ENCODE data around the gene GPATCH1.
"Not testable (repeated sequence)": the region's sequence is repeated elsewhere in the genome, so short reads cannot be mapped to it uniquely, and the experiment has no call there.

Gene GPATCH1, protein sequence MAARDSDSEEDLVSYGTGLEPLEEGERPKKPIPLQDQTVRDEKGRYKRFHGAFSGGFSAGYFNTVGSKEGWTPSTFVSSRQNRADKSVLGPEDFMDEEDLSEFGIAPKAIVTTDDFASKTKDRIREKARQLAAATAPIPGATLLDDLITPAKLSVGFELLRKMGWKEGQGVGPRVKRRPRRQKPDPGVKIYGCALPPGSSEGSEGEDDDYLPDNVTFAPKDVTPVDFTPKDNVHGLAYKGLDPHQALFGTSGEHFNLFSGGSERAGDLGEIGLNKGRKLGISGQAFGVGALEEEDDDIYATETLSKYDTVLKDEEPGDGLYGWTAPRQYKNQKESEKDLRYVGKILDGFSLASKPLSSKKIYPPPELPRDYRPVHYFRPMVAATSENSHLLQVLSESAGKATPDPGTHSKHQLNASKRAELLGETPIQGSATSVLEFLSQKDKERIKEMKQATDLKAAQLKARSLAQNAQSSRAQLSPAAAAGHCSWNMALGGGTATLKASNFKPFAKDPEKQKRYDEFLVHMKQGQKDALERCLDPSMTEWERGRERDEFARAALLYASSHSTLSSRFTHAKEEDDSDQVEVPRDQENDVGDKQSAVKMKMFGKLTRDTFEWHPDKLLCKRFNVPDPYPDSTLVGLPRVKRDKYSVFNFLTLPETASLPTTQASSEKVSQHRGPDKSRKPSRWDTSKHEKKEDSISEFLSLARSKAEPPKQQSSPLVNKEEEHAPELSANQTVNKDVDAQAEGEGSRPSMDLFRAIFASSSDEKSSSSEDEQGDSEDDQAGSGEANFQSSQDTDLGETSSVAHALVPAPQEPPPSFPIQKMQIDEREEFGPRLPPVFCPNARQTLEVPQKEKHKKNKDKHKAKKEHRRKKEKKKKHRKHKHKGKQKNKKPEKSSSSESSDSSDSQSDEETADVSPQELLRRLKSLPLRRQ

DNA sequence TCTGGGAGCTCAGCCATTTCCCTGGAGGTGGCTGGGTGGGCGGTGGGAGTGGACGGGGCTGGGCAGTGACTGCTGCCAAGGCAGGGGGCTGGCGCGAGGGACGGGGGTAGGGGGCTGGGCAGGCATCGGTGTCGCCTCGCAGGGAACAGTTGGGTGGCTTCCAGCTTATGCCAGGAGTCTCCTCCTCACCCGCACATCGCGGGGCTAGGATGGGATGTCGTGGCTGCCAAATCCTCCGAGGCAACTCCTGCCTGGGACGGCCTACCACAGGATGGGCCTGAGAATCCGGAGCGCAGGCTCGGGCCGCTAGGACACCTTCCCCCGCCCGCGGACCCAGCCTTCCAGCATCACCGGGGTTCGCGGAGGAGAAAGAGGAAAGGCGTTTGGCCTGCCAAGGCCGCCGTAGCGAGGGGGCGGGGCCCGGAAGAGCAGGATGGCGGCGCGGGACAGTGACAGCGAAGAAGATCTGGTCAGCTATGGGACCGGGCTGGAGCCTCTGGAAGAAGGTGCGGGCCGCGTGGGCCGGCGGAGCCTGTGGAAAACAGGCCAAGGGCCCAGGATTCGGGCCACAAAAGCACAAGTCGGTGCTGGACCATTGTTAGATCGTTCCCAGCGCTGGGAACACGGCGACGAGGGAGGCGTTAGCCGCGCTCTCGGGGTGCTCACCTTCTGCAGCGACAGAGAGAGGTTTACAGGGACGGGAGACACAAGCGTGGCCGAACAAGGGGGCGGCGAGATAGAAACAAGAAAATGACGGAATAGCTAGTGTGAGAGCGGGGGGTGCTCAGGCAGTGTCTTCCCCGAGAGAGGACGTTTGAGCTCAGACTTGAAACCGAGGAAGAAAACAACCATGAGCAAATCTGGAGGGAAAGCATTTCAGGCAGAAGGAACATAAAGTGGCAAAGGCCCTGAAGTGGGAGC lies at the start of gene GPATCH1:
TSS of gene GPATCH1 (plus strand) at position 421 of the 921 bp plus-strand sequence. CDS start at position 434, 13 bp downstream.
- Histone ChIP-seq H3K27ac (no peak within 1 kb of the TSS; the same call in 1 of the 2 replicates), H3K9ac (ENCODE audit: insufficient read length) (peak within 1 kb of the TSS; percentile 94), H3K9me3 (ENCODE audit: low read depth, low read length) (no peaks in the 10 kb centered on the region), H3K36me3 (ENCODE audit: insufficient read depth, low read length) (no peaks in the 10 kb centered on the region), H3K4me3 (peak within 1 kb of the TSS; percentile 92)
- no peak for DNase-seq (ENCODE audit: low read depth, low spot score)
- no peak for TF ChIP-seq FOXP2 (optimal IDR thresholded peaks at IDR 0.05; ENCODE audit: control extremely low read depth, extremely low read length, insufficient read depth)
- peak; percentile 87 for TF ChIP-seq POLR2AphosphoS5 (IDR thresholded peaks at IDR 0.05; ENCODE audit: borderline replicate concordance, low read depth, low read length)

DNA sequence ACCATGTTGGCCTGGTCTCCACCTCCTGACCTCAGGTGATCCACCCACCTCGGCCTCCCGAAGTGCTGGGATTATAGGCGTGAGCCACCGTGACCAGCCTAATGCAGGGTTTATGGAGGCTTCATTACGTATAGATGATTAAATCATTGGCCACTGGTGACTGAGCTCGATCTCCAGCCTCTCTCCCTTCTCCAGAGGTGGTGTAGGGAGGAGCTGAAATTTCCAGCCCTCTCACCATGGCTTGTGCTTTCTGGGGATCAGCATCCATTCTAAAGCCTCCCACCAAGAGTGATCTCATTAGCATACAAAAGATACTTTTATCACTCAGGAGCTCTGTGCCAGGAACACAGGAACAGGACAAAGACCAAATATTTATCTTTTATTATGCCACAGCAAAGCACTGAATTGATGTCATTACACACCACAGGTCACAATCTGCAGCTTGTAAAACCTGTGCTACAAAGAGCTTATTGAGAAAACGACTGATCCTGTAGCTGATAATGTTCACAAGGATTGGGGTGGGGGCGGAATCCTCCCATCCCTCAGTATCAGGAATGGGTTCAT lies 48.7 kb upstream of the GPATCH1 start:
- no peak overlapping the region for H3K27ac ChIP-seq
- H3K36me3 ChIP-seq (ENCODE audit: insufficient read depth, low read length), result peaks cover 9% of the 10 kb centered on the region; the same call in 1 of the 2 replicates
- H3K9me3 ChIP-seq (ENCODE audit: low read depth, low read length), result no peaks in the 10 kb centered on the region
- no peak for TF ChIP-seq EZH2 (IDR thresholded peaks at IDR 0.05)
- no peak for TF ChIP-seq FOXP2 (optimal IDR thresholded peaks at IDR 0.05; ENCODE audit: control extremely low read depth, extremely low read length, insufficient read depth)
- TF ChIP-seq POLR2AphosphoS5 (IDR thresholded peaks at IDR 0.05; ENCODE audit: borderline replicate concordance, low read depth, low read length), result no peak
- no peak overlapping the region for H3K4me3 ChIP-seq
- DNase-seq (ENCODE audit: low read depth, low spot score), result no peak
- H3K9ac ChIP-seq (ENCODE audit: insufficient read length), result no peak overlapping the region

DNA sequence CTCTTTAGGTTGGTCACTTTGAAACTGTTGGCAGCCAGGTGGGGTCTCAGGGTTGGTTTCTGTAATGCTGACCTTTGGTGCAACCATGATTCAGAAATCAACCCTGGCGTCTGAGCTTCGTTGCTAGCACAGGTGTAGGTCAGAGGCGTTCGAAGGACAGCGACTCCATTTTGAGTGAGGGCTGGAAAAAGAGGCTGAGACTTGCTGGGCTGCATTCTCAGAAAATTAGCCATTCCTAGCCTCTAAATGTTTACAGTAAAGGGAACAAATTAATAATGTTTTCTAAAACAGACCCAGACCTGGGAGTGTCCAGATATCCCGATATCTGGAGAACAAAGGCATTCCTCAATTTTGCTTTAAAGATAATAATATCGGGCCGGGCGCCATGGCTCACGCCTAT lies 45.5 kb upstream of the GPATCH1 start:
- Histone ChIP-seq H3K36me3 (ENCODE audit: insufficient read depth, low read length) (peaks cover 4% of the 10 kb centered on the region; the same call in 1 of the 2 replicates), H3K9ac (ENCODE audit: insufficient read length) (no peak overlapping the region), H3K9me3 (ENCODE audit: low read depth, low read length) (no peaks in the 10 kb centered on the region), H3K27ac (no peak overlapping the region), H3K4me3 (no peak overlapping the region)
- no peak for DNase-seq (ENCODE audit: low read depth, low spot score)
- no peak for TF ChIP-seq FOXP2 (optimal IDR thresholded peaks at IDR 0.05; ENCODE audit: control extremely low read depth, extremely low read length, insufficient read depth)
- TF ChIP-seq EZH2 (IDR thresholded peaks at IDR 0.05), result no peak
- TF ChIP-seq POLR2AphosphoS5 (IDR thresholded peaks at IDR 0.05; ENCODE audit: borderline replicate concordance, low read depth, low read length), result no peak

DNA sequence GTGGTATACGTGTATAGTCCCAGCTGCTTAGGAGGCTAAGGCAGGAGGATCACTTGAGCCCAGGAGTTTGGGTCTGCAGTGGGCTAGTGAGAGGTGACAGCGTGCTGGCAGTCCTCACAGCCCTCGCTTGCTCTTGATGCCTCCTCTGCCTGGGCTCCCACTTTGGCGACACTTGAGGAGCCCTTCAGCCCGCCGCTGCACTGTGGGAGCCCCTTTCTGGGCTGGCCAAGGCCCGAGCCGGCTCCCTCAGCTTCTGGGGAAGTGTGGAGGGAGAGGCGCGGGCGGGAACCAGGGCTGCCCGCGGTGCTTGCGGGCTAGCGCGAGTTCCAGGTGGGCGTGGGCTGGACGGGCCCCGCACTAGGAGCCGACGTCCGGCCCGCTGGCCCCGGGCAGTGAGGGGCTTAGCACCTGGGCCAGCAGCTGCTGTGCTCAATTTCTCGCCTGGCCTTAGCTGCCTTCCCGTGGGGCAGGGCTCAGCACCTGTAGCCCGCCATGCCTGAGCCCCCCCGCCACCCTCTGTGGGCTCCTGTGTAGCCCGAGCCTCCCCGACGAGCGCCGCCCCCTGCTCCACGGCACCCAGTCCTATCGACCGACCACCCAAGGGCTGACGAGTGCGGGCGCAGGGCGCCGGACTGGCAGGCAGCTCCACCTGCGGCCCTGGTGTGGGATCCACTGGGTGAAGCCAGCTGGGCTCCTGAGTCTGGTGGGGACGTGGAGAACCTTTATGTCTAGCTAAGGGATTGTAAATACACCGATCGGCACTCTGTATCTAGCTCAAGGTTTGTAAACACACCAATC lies 44.4 kb upstream of the GPATCH1 start:
- not testable (repeated sequence) for H3K9me3 ChIP-seq (ENCODE audit: low read depth, low read length); H3K9ac ChIP-seq (ENCODE audit: insufficient read length); DNase-seq (ENCODE audit: low read depth, low spot score); H3K4me3 ChIP-seq; H3K36me3 ChIP-seq (ENCODE audit: insufficient read depth, low read length); H3K27ac ChIP-seq

DNA sequence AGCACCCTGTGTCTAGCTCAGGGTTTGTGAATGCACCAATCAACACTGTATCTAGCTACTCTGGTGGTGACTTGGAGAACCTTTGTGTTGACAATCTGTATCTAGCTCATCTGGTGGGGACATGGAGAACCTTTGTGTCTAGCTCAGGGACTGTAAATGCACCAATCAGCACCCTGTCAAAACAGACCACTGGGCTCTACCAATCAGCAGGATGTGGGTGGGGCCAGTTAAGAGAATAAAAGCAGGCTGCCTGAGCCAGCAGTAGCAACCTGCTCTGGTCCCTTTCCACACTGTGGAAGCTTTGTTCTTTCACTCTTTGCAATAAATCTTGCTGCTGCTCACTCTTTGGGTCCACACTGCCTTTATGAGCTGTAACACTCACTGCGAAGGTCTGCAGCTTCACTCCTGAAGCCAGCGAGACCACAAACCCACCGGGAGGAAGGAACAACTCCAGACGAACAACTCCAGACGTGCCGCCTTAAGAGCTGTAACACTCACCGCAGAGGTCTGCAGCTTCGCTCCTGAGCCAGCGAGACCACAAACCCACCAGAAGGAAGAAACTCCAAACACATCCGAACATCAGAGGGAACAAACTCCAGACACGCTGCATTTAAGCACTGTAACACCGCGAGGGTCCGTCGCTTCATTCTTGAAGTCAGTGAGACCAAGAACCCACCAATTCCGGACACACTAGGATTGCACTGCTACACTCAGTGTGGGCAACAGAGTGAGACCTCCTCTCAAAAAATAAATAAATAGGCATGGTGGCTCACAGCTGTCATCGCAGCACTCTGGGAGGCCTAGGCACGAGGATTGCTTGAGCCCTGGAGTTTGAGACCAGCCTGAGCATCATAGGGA lies 43.6 kb upstream of the GPATCH1 start:
- not testable (repeated sequence) for H3K9me3 ChIP-seq (ENCODE audit: low read depth, low read length); H3K36me3 ChIP-seq (ENCODE audit: insufficient read depth, low read length); H3K4me3 ChIP-seq; DNase-seq (ENCODE audit: low read depth, low spot score); H3K9ac ChIP-seq (ENCODE audit: insufficient read length)
- H3K27ac ChIP-seq, result peak overlapping the region; percentile 36; the same call in 1 of the 2 replicates

DNA sequence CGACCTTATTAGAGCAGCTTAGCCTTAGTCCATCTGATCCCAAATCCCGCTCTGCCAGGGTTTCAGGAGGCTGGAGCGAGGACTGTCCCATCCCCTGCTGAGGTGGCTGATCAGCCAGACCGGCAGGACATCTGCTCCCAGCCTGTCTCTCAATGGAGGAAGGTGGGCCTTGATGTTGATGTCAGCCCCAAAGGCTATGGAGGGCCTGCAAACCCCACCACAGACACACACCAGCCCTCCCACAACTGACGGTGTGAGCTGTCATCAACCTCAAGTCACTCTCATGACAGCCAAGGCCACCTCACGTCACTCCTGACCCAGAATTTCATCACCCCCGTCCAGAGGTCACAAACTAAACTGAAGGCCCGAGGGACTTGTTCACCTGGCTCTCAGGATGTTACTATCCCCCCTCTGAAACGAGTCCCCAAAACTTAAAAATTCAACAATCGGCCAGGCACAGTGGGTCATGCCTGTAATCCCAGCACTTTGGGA lies 41.8 kb upstream of the GPATCH1 start:
- Histone ChIP-seq H3K9ac (ENCODE audit: insufficient read length) (no peak overlapping the region), H3K4me3 (no peak overlapping the region), H3K9me3 (ENCODE audit: low read depth, low read length) (no peaks in the 10 kb centered on the region), H3K27ac (no peak overlapping the region), H3K36me3 (ENCODE audit: insufficient read depth, low read length) (peaks cover 7% of the 10 kb centered on the region; the same call in 1 of the 2 replicates)
- no peak for DNase-seq (ENCODE audit: low read depth, low spot score)
- TF ChIP-seq EZH2 (IDR thresholded peaks at IDR 0.05), result no peak
- TF ChIP-seq POLR2AphosphoS5 (IDR thresholded peaks at IDR 0.05; ENCODE audit: borderline replicate concordance, low read depth, low read length), result no peak
- no peak for TF ChIP-seq FOXP2 (optimal IDR thresholded peaks at IDR 0.05; ENCODE audit: control extremely low read depth, extremely low read length, insufficient read depth)
